Measurements from ENCODE around the gene SLC5A9. TPM values are rescaled to one million over a fixed set of nuclear protein-coding genes. Genes with fewer than 3 reads are reported as not detected.
"Not testable (repeated sequence)": the region's sequence is repeated elsewhere in the genome, so short reads cannot be mapped to it uniquely, and the experiment has no call there.

The SLC5A9 gene
- total RNA-seq, 1 experiment from 2014 or later, result 2.3 TPM

DNA sequence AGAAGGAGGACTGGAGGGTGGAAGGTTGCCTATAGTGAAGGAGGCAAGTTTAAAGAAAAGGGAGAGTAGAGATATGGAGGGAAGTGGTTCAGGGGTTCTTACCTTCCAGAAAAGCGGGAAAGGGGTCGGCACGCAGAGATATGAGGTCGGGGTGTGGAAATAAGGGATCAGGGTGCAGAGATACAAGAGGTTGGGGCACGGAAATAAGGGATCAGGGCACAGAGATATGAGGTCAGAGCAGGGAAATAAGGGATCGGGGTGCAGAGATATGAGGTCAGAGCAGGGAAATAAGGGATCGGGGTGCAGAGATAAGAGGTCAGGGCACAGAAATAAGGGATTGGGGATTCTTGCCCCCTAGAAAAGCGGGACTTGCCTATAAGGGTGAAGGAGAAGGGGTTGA, 9.1 kb upstream of the SLC5A9 start:
- DNase-seq (ENCODE audit: low spot score), result not testable (repeated sequence)

DNA sequence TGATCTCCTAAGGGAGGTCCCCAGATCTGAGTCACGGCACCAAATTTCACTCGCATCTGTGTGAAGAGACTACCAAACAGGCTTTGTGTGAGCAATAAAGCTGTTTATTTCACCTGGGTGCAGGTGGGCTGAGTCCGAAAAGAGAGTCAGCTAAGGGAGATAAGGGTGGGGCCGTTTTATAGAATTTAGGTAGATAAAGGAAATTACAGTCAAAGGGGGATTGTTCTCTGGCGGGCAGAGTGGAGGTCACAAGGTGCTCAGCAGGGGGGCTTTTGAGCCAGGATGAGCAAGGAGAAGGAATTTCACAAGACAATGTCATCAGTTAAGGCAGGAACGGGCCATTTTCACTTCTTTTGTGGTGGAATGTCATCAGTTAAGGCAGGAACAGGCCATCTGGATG, 8.2 kb upstream of the SLC5A9 start:
- not testable (repeated sequence) for DNase-seq (ENCODE audit: low spot score)

DNA sequence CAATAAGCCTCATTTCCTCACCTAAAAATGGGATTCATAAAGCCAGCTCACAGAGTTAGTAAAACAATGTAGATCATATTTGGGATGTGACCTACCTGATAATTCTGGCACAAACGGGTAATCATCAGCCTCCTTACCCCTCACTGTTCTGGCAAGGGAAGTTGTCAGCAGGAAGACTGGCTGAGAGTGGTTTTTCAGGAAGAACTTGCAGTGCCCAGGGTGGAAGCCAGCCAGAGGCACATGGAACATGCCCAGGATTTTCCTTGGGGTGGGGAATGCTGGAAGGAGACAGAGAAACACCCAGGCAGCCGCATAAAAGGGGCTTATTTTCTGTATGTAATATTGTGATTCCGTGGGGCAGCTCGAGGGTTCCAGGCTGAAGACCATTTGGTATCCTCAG, 7.7 kb upstream of the SLC5A9 start:
- DNase-seq (ENCODE audit: low spot score), result no peak

DNA sequence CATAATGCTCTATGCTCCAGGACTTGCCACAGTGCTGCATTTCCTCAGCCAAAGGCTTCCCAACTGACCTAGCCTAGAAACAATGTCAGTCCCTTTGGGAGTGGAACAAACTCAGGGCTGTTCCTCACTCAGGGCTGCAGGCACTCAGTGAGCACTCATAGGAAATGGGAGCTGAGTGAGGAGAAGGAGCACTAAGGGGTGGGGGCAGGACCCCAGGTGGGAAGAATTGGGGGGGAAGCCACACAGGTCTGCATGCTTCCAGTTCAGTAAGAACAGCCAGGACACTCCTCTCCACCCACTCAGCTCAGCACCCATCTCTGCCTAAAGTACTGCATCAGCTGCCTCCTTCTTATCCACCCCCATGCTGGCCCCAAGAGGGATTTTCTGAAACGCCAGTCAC, 7.3 kb upstream of the SLC5A9 start:
- no peak for DNase-seq (ENCODE audit: low spot score)

DNA sequence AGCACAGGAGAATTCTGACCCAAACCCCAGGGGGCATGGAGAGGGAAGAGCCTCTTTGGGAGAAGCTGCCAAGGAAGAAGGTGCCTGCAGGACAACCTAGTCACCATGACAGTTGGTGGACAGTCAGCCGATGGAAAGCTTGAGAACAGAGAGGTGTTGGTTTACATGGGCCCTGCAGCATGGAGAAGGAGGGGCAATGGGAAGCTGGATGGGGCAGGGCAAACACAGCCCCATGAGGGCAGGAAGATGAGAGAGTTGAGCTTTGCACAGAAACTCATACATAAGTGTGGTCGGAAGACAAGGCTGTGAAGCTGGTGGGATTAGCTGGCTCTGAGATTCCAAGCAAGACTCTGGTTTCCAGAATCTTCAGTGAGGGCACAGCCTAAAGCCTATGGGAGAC, 6.6 kb upstream of the SLC5A9 start:
- DNase-seq (ENCODE audit: low spot score), result no peak

DNA sequence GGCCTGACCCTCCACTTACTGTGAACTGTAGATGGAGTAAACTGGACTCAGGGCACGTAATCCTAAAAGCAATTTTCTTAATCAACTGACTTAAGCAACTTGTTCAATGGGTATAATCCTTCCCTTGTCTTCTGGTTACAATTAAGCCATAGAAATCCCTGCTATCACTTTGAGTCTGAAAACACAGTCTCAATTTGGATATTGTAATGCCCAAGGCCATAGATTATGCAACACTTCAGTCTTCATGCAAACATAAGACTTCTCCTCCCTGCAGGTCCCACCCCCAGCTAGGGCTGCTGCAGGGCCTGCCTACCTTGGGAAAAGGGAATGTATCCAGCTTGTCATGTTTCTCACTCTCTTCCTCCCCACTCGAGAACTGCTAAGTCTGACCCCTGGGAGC, 6.2 kb upstream of the SLC5A9 start:
- no peak for DNase-seq (ENCODE audit: low spot score)

DNA sequence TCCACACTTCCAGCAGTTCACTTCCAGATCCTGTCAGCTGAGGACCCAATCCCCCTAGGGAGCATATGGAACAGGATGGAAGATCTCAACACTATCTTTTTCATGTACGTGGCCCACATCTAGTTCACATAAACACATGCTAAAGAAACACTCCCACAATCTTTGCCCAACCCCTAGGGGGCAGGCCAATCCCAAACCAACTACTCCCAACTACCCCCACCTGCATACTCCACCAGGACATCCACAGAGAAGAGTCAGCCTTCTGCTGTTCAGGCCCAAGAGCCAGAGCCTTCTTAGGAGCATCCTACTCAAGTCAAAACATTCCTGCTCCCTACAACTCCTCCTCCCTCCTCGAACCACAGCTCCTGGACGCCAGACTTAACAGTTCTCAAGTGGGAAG, 5.6 kb upstream of the SLC5A9 start:
- no peak for DNase-seq (ENCODE audit: low spot score)

DNA sequence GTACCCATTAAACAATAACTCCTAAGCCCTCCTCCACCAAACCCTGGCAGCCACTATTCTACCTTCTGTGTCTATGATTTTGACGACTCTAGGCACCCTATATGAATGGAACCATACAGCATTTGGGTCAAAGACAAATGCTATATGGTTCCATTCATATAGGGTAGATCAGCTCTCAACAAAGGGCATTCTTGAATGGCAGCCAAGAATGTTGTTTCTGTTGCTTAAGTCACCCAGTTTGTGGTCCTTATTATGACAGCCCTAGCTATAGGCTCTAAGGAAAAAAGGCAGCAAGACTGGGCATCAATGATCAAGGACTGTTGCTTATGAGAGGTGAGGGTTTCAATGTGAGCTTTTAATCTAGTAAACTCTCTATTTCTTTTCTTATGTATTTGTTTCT, 4.7 kb upstream of the SLC5A9 start:
- peak; percentile 16 for DNase-seq (ENCODE audit: low spot score)

DNA sequence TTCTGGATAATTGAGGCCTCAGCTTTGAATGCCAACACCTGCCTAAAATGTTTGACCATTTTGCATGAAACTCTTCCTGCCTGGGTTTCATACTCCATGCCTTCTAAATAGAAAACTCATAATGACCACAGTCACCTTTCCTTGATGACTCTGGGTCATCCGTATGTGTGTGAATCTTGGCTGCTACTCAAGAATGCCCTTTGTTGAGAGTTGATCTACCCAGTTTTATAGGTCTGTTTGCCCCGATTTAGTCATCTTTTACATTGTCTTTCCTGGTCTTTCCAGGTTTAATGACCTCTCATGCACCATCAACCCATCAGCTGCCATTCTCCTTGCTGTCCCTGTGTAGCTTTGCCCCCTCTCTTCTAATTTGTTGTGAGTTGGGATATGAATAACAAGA, 2.7 kb upstream of the SLC5A9 start:
- DNase-seq (ENCODE audit: low spot score), result peak; percentile 46

DNA sequence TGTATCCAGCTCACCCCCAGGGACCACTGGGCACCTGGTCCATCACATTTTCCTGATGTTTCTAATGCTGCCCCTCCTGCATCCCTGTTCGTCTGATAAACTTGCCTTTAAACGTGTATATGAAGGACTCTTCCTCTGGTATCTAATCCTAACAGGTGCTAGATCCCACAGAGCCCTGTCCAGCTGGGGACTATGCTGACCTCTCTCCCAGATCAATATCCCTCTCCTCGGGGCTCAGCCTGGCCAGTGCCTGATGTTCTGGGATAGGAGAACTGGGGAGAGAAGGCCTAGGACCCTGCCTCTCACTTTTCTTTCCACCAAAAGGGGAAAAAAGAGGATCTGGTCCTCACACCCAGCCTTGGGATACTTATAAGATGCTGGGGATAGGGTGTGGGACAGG, 1.4 kb upstream of the SLC5A9 start:
- no peak for DNase-seq (ENCODE audit: low spot score)

DNA sequence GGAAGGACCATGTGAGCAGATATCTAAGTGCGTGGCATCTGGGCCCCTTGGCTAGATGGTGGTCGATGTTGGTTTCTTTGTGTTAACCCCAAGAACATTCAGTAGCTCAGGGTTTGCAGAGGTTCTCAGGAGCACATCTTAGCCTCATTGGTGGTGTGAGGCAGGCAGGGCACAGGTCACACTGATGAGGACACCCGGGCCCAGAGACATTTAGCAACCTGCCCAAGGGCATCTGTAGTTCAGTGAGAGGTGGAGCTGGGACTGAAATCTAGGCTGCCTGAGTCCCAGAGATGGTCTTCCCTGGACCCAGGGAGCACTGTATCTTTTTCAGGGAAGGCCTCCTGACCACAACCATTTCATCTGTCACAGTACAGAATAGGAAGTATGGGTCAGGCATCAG, 859 bp upstream of the SLC5A9 start:
- no peak for DNase-seq (ENCODE audit: low spot score)

DNA sequence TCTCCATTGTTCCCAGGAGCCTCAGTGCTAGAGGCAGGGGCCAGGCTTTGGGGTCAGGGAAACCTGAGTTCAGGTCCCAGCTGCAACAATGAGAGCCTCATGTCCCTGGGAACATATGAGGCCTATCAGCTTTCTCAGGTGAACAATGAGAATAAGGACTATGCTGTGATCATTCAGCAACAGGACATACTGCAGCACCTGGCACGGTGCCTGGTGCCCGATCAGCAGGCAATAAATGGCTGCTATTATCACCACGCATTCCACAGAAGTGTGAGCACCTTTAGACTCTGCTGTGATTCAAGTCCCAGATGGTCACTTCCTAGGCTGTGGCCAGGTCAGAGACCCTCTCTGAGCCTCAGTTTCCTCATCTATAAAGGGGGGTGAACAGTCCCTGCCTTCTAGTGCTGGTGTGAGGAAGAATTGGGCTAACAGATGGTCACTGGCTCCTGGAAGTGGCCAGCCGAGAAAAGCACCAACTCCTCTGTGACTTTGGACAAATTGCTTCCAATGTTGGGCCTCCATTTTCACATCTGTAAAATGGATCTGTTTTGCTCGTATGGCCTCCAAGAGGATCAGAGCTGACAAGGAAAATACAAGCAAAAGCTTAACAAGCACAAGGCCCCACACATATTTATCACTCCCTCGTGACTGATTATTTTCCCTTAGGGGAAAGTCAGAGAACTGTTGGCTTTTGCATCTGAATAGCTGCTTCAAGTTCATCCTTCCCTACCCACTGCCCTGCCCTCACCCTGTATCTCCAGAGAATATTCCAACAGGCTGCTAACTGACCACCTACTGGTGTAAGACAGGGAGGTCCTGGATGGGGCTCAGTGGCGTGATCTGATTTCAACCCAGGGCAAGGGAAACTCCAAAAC, 1.1 kb downstream of the SLC5A9 start:
- peak; percentile 64 for DNase-seq (ENCODE audit: low spot score)

DNA sequence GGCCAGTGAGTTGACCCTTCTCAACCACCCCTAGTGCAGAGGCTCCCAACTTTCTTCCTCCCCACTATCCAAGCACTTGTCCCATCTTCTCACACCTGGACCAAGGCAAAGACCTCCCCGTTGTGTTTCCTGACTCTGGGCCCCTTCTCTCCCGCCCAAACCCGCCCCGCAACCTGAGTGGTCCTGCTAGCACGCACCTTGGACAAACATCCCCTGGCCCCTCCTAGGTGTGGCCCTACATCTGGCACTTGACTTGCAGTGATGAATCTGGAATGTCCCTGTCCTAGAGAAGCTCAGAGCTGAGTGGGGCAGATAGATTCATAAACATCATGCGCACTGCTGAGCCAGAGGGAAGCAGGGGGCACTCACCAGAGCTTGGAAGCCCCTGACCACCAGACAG, 2.3 kb downstream of the SLC5A9 start:
- DNase-seq (ENCODE audit: low spot score), result no peak

DNA sequence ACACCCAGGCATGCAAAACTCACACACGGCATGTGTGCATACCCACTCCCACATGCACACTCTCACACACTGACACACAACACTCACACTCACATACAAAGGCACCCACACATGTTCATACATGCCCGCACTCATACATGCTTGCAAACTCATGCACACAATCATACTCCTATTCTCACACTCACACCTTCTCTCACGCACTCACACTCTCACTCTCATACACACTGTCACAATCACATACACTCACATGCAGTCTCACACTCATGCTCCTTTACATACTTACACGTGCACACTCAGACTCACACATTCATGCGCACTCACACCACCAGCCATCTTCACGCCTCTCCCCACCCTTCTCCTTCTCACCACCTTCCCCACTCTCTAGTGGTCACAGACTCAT, 3.1 kb downstream of the SLC5A9 start:
- no peak for DNase-seq (ENCODE audit: low spot score)

DNA sequence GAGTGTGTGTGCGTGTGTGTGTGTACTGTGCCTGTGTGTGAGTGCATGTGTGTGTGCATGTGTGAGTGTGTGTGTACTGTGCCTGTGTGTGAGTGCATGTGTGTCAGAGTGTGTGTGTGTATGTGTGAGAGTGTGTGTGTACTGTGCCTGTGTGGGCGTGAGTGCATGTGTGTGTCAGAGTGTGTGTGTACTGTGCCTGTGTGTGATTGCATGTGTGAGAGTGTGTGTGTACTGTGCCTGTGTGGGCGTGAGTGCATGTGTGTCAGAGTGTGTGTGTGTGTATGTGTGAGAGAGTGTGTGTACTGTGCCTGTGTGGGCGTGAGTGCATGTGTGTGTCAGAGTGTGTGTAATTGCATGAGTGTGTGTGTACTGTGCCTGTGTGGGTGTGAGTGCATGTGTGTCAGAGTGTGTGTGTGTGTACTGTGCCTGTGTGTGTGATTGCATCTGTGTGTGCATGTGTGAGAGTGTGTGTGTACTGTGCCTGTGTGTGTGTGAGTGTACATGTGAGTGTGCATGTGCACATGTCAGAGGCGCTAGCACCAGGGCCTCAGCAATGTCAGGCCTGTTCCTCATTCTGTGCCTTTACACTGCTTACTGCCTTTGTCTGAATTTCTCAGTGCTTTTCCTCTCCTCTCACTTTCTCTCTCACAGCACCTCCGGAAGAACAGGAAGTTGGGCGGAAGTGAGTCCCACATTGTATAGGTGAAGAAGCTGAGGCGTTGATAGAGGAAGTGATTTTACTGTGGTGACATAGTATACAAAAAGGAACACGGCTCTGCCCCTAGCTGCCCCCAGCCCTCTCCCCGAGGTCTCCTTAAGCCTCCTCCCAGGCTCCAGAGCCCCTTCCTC, 4.9 kb downstream of the SLC5A9 start:
- no peak for DNase-seq (ENCODE audit: low spot score)

DNA sequence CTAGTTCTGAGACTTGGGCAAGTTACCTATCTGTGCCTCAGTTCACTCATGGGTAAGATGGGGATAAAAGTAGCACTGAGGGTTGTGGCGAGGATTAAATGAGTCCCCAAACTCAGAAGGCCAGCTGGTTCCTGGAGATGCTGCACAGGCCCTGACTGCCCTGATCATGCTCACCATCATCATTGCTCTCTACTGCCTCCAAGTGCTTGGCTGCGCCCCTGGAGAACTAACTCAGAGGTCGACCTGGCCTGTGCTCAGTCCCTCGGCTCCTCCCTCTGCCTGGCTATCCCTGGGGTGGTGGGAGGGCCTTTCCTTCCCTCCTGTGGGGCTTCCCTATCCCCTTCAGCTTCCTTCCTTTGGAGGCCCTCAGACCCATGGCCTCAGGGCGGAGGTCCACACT, 5.6 kb downstream of the SLC5A9 start:
- DNase-seq (ENCODE audit: low spot score), result no peak

DNA sequence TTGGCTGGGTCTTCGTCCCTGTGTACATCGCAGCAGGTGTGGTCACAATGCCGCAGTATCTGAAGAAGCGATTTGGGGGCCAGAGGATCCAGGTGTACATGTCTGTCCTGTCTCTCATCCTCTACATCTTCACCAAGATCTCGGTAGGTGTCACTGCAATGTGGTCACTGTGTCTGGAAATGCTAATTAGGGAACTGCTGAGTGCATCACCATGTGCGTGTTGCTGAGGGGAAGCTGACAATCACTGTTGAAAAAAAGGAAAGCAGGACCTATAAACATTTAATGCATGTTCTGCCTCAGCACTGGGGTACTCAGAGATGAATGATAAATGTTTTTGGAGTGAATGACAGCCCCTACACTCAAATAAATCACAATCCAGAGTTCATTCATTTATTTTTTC, 6.8 kb downstream of the SLC5A9 start:
- no peak for DNase-seq (ENCODE audit: low spot score)

DNA sequence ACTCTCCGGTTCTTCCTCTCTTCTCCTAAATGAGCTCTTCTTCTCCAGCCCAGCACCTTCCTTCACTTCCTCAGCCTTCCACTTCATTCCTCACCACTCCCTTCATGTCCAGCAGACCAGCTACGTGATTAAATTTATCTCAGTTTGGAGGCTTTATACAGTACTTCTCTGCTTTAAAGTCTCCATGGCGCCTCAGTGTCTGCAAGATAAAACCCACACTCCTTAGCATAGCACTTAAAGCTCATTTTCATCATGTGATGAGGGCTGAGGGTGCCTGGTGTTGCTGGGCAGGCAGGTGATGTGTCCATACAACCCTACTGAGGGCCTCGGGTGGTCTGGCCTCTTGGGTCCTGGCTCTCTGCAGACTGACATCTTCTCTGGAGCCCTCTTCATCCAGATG, 7.7 kb downstream of the SLC5A9 start:
- DNase-seq (ENCODE audit: low spot score), result no peak

DNA sequence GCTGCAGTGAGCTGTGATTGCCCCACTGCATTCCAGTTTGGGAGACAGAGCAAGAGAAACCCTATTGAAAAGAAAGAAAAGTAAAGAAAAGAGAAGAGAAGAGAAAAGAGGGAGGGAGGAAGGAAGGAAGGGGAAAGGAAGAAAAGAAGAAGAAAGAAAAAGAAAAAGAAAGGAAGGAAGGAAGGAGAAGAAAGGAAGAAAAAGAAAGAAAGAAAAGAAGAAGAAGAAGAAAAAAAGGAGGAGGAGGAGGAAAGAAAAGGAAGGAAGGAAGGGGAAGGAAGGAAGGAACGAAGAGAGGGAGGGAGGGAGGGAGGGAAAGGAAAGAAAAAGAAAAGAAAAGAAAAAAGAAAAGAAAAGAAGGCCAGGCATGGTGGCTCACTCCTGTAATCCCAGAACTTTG, 10.2 kb downstream of the SLC5A9 start:
- DNase-seq (ENCODE audit: low spot score), result no peak

DNA sequence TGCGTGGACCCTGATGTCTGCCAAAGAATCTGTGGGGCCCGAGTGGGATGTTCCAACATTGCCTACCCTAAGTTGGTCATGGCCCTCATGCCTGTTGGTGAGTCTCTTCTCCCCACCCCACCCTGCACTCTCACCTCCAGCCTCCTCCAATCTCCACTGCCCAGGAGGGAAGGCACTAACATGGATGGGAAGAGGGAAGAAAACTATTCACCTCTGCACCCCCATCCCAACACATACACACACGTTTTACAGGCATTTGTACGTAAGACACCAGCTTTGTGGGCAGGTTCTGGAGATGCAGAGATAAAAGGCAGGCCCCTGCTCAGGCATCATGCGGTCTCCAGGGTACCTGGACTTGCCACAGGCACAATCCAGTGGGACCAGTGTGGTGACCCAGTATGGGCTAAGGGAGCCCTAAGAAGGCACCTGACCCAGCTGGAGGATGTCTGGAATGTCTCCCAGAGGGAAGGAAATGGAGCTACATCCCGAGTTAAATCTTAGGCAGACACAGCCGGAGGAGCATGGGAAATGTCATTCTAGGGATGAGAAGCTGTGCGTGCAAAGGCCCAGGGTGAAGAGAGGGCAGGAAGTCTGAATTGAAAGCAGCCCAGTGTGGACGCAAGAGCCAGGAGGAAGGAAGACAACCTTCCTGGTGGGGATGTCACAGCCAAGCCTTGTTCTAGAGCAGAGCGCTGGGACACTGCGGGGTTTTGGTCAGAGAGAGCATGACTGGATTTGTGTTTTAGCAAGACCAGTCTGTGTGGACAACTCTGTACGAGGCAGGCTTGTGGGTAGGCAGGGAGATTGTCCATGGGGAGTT, 11.4 kb downstream of the SLC5A9 start:
- DNase-seq (ENCODE audit: low spot score), result no peak

DNA sequence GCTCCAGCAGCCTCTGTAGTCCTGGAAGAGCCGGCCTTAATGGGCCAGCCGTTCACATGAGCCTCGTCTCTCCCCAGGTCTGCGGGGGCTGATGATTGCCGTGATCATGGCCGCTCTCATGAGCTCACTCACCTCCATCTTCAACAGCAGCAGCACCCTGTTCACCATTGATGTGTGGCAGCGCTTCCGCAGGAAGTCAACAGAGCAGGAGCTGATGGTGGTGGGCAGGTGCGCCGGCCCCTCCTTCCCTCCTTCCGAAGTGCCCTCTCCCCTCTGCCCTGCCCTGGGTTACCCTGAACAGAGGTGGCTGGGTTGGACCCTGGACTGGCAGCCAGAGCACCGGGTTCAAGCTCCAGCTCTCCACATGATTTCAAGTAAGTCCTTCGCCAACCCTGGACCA, 13.1 kb downstream of the SLC5A9 start:
- no peak for DNase-seq (ENCODE audit: low spot score)
